Skeletal muscle satellite cell (primary cell): Measurements from ENCODE around the gene GLIPR1.
"Not testable (repeated sequence)": the region's sequence is repeated elsewhere in the genome, so short reads cannot be mapped to it uniquely, and the experiment has no call there.

Source experiments
- H3K27me3 ChIP-seq: 2 replicates; pipeline ENCODE4 v1.7.0; 2013; ENCODE audit warnings: low read length; ENCODE audit not compliant: control insufficient read depth, insufficient read depth
- H3K36me3 ChIP-seq: 2 replicates; pipeline ENCODE4 v1.7.0; 2013; ENCODE audit warnings: mild to moderate bottlenecking, control low read depth, low read length; ENCODE audit not compliant: insufficient read depth
- H3K4me1 ChIP-seq: 2 replicates; pipeline ENCODE4 v1.7.0; 2013; ENCODE audit warnings: low read length; ENCODE audit not compliant: control insufficient read depth, insufficient read depth
- H3K4me2 ChIP-seq: 2 replicates; pipeline ENCODE4 v1.7.0; 2013; ENCODE audit warnings: mild to moderate bottlenecking, low read length
- H3K4me3 ChIP-seq: 2 replicates; pipeline ENCODE4 v1.7.0; 2013; ENCODE audit warnings: low read length
- H3K9ac ChIP-seq: 2 replicates; pipeline ENCODE4 v1.7.0; 2013; ENCODE audit warnings: mild to moderate bottlenecking, low read depth, low read length, moderate library complexity
- H3K9me3 ChIP-seq: replicated peaks from 2 replicates; pipeline ENCODE4 v1.7.0; 2013; ENCODE audit warnings: mild to moderate bottlenecking, control low read depth, low read length

GLIPR1 gene

GRCh38 chr12:75446857-75447256 lies 33.7 kb upstream of the GLIPR1 start:
- H3K4me1 ChIP-seq: peaks cover 53% of the 10 kb centered on the region
- H3K9me3 ChIP-seq: no peaks in the 10 kb centered on the region
- H3K9ac ChIP-seq: peak overlapping the region; percentile 14
- H3K4me3 ChIP-seq: no peak overlapping the region
- H3K27me3 ChIP-seq: no peaks in the 10 kb centered on the region
- no peaks in the 10 kb centered on the region for H3K36me3 ChIP-seq
- peak overlapping the region; percentile 39 for H3K4me2 ChIP-seq

DNA sequence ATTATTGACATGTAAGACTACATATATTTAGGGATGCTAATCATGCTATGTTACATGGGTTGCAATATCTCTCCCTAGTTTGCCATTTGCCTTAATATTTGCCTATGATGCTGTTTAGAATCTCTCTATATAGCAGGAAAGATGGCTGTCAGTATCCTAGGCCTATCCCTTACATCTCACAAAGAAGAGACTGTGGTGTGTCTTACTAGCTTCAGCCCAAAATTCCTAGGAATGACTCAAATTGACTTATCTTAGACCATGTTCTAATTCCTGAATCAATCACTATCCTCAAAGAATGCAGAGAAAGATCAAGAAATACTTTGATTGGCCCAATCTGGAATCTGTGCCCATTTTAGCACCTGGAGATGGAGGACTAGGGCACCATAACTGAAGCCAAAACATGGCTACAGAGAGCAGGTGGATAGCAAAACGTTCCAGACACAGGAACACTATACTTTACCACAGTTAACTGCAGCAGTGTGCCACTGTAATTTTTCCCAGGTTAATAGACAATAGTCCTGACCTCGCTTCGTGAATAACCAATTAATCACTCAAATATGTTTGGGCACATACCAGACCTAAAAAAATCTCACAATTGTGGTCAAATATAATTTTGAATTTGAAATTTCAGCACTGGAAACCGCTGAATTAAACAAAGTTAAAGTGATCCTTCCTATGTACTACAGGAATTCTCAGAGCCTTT lies 32.7 kb upstream of the GLIPR1 start:
- Histone ChIP-seq H3K4me1 (peaks cover 57% of the 10 kb centered on the region), H3K36me3 (no peaks in the 10 kb centered on the region), H3K4me3 (no peak overlapping the region), H3K4me2 (peak overlapping the region; percentile 37), H3K27me3 (no peaks in the 10 kb centered on the region), H3K9me3 (no peaks in the 10 kb centered on the region), H3K9ac (peak overlapping the region; percentile 14)

- no peak overlapping the region for H3K4me2 ChIP-seq
Observed at GRCh38 chr12:75452675-75453330, 27.8 kb upstream of the GLIPR1 start.

GRCh38 chr12:75455839-75456238 lies 24.7 kb upstream of the GLIPR1 start:
- H3K9me3 ChIP-seq: no peaks in the 10 kb centered on the region
- no peak overlapping the region for H3K9ac ChIP-seq
- H3K4me3 ChIP-seq: no peak overlapping the region
- no peaks in the 10 kb centered on the region for H3K36me3 ChIP-seq
- H3K27me3 ChIP-seq: no peaks in the 10 kb centered on the region
- no peak overlapping the region for H3K4me2 ChIP-seq
- H3K4me1 ChIP-seq: peaks cover 10% of the 10 kb centered on the region

More at GRCh38 chr12:75452675-75453330, 27.8 kb upstream of the GLIPR1 start:
- Histone ChIP-seq H3K4me3 (no peak overlapping the region), H3K27me3 (no peaks in the 10 kb centered on the region), H3K36me3 (no peaks in the 10 kb centered on the region), H3K9me3 (no peaks in the 10 kb centered on the region), H3K4me1 (peaks cover 21% of the 10 kb centered on the region), H3K9ac (no peak overlapping the region)

DNA sequence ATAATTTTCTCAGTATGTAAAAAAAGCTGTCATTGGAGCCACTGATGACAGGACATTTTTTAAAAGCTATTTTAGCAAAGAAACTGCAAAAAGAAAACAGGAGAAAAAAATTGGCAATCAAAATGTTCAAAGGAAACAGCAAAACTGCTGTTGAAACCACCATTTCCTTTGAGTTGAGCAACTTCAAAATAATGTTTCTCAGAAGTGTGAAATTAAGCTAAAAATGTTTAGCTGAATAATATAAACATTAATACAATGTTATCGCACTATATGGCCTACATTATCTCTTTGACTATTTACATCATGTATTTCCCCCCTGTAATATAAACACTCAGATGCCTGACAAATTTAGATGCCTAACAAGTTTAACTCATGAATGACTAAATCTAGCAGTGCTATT lies 23.4 kb upstream of the GLIPR1 start:
- Histone ChIP-seq H3K9me3 (no peaks in the 10 kb centered on the region), H3K4me2 (no peak overlapping the region), H3K9ac (no peak overlapping the region), H3K4me1 (peaks cover 10% of the 10 kb centered on the region), H3K27me3 (no peaks in the 10 kb centered on the region), H3K36me3 (no peaks in the 10 kb centered on the region), H3K4me3 (no peak overlapping the region)

DNA sequence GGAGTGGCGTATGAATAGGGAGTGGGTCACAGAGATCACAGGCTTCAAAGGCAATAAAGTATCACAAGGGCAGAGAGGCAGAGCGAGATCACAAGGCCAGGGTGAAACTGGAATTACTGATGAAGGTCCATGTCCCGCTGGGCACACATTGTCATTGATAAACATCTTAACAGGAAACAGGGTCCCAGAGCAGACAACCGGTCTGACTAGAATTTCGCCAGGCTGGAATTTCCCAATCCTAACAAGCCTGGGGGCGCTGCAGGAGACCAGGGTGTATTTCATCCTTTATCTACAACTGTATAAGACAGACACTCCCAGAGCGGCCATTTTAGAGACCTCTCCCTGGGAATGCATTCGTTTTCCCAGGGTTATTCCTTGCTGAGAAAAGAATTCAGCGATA lies 22.7 kb upstream of the GLIPR1 start:
- H3K4me2 ChIP-seq, H3K9ac ChIP-seq, H3K27me3 ChIP-seq, H3K4me1 ChIP-seq, H3K36me3 ChIP-seq, H3K4me3 ChIP-seq, H3K9me3 ChIP-seq: not testable (repeated sequence)

GRCh38 chr12:75459755-75460154 lies 20.8 kb upstream of the GLIPR1 start:
- no peak overlapping the region for H3K4me2 ChIP-seq
- no peaks in the 10 kb centered on the region for H3K27me3 ChIP-seq
- H3K9me3 ChIP-seq: peaks cover 7% of the 10 kb centered on the region
- no peak overlapping the region for H3K9ac ChIP-seq
- H3K4me1 ChIP-seq: no peaks in the 10 kb centered on the region
- no peaks in the 10 kb centered on the region for H3K36me3 ChIP-seq
- H3K4me3 ChIP-seq: no peak overlapping the region

DNA sequence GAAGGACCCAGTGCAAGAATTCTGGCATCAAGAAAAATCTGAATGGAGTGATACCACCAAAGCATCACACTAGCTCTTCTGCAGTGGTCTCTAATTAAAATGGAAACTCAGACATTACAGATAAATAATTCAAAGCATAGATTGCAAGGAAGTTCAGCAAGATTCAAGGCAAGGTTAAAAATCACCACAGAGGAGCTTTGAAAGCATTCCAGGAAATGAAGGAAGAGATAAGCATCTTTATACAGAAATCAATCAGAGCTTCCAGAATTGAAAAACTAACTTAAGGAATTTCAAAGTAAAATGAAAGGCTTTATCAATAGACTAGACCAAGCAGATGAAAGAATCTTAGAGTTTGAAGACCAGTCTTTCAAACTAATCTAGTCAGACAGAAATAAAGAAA lies 20.4 kb upstream of the GLIPR1 start:
- no peaks in the 10 kb centered on the region for H3K27me3 ChIP-seq
- H3K9me3 ChIP-seq: peaks cover 7% of the 10 kb centered on the region

GRCh38 chr12:75471902-75472890 lies 8.4 kb upstream of the GLIPR1 start:
- no peaks in the 10 kb centered on the region for H3K9me3 ChIP-seq
- H3K9ac ChIP-seq: no peak overlapping the region
- no peak overlapping the region for H3K4me3 ChIP-seq
- no peaks in the 10 kb centered on the region for H3K36me3 ChIP-seq
- H3K27me3 ChIP-seq: no peaks in the 10 kb centered on the region
- H3K4me2 ChIP-seq: no peak overlapping the region
- no peaks in the 10 kb centered on the region for H3K4me1 ChIP-seq

More for the DNA sequence above, 20.4 kb upstream of the GLIPR1 start:
- Histone ChIP-seq H3K4me3 (no peak overlapping the region), H3K36me3 (no peaks in the 10 kb centered on the region), H3K4me1 (no peaks in the 10 kb centered on the region), H3K9ac (no peak overlapping the region), H3K4me2 (no peak overlapping the region)

DNA sequence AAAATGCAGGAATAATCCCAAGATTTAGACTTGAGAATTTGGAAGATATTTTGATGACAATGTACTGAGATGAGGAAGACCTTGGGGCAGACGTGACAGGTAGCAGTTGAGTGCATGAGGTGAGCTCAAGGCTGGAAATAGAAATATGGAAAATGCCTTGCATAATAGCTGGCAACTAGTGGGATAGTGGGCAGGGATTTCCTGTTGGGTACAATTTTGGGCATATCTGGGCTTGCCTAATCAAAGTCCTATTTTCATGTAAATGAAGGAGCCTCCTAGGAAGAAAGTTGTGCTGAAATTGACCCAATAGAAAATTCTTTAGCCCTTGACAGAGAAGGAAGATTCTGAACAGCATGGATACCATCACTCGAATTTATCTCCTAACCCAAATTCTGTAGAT lies 6.4 kb upstream of the GLIPR1 start:
- H3K4me2 ChIP-seq: no peak overlapping the region
- no peaks in the 10 kb centered on the region for H3K36me3 ChIP-seq
- H3K4me3 ChIP-seq: no peak overlapping the region
- no peak overlapping the region for H3K9ac ChIP-seq
- H3K4me1 ChIP-seq: peaks cover 13% of the 10 kb centered on the region
- no peaks in the 10 kb centered on the region for H3K27me3 ChIP-seq
- no peaks in the 10 kb centered on the region for H3K9me3 ChIP-seq

GRCh38 chr12:75476071-75476470 lies 4.5 kb upstream of the GLIPR1 start:
- no peaks in the 10 kb centered on the region for H3K9me3 ChIP-seq
- no peaks in the 10 kb centered on the region for H3K36me3 ChIP-seq
- H3K4me1 ChIP-seq: peaks cover 24% of the 10 kb centered on the region
- no peak overlapping the region for H3K4me2 ChIP-seq
- no peak overlapping the region for H3K9ac ChIP-seq
- no peaks in the 10 kb centered on the region for H3K27me3 ChIP-seq
- no peak overlapping the region for H3K4me3 ChIP-seq
